NCI-H128 (cell line): Measurements from ENCODE around the gene HAP1.

Source experiments
- DNase-seq: peaks from one replicate; lab custom pipeline; 2025; ENCODE audit not compliant: unreplicated experiment; lab: John Stamatoyannopoulos, UW

Gene HAP1

GRCh38 chr17:41763327-41763726 is 28.9 kb upstream of the HAP1 start:
- no peak for DNase-seq

GRCh38 chr17:41762841-41763240 is 28.4 kb upstream of the HAP1 start:
- no peak for DNase-seq

- no peak for DNase-seq
These were observed 27.9 kb upstream of the HAP1 start for GRCh38 chr17:41762391-41762790.

GRCh38 chr17:41760878-41761277 is 26.4 kb upstream of the HAP1 start:
- DNase-seq, result no peak

GRCh38 chr17:41758601-41759000 is 24.2 kb upstream of the HAP1 start:
- no peak for DNase-seq

- DNase-seq, result no peak
These were observed 19.6 kb upstream of the HAP1 start for GRCh38 chr17:41754066-41754465.

- DNase-seq, result no peak
These were observed 16.8 kb upstream of the HAP1 start for GRCh38 chr17:41751288-41751687.

- no peak for DNase-seq
These were observed 16.4 kb upstream of the HAP1 start for GRCh38 chr17:41750862-41751261.

GRCh38 chr17:41748275-41748674 is 13.8 kb upstream of the HAP1 start:
- DNase-seq, result no peak

- no peak for DNase-seq
These were observed 7.3 kb upstream of the HAP1 start for GRCh38 chr17:41741709-41742108.

GRCh38 chr17:41740506-41740905 is 6.1 kb upstream of the HAP1 start:
- DNase-seq, result no peak

- DNase-seq, result no peak
These were observed 5.4 kb upstream of the HAP1 start for GRCh38 chr17:41739661-41740352.

- DNase-seq, result no peak
These were observed 4.3 kb upstream of the HAP1 start for GRCh38 chr17:41738801-41739112.

GRCh38 chr17:41738077-41738800 is 3.8 kb upstream of the HAP1 start:
- DNase-seq, result peak; percentile 62

GRCh38 chr17:41737680-41738023 is 3.2 kb upstream of the HAP1 start:
- DNase-seq, result no peak

- no peak for DNase-seq
These were observed 2.7 kb upstream of the HAP1 start for GRCh38 chr17:41736983-41737679.

- DNase-seq, result no peak
These were observed 1.3 kb upstream of the HAP1 start for GRCh38 chr17:41735744-41736143.

GRCh38 chr17:41734949-41735313 is 488 bp upstream of the HAP1 start:
- DNase-seq, result no peak

GRCh38 chr17:41733348-41734138 is 900 bp downstream of the HAP1 start:
- no peak for DNase-seq

- no peak for DNase-seq
These were observed 2.6 kb downstream of the HAP1 start for GRCh38 chr17:41731836-41732235.

- DNase-seq, result no peak
These were observed 4.0 kb downstream of the HAP1 start for GRCh38 chr17:41730479-41730878.

GRCh38 chr17:41728056-41728455 is 6.4 kb downstream of the HAP1 start:
- no peak for DNase-seq
